GM21447 (cell line): ENCODE results near the gene CDK18.

Experiments used
- ATAC-seq: cut with Tn5 transposase; IDR thresholded peaks from one replicate; pipeline ENCODE4 v1.9.1; 2021; ENCODE audit not compliant: unreplicated experiment

CDK18 gene

GRCh38 chr1:205535866-205536758, 31.6 kb downstream of the CDK18 start:
- ATAC-seq = no peak

GRCh38 chr1:205536759-205537361, 32.4 kb downstream of the CDK18 start:
- ATAC-seq = no peak

DNA sequence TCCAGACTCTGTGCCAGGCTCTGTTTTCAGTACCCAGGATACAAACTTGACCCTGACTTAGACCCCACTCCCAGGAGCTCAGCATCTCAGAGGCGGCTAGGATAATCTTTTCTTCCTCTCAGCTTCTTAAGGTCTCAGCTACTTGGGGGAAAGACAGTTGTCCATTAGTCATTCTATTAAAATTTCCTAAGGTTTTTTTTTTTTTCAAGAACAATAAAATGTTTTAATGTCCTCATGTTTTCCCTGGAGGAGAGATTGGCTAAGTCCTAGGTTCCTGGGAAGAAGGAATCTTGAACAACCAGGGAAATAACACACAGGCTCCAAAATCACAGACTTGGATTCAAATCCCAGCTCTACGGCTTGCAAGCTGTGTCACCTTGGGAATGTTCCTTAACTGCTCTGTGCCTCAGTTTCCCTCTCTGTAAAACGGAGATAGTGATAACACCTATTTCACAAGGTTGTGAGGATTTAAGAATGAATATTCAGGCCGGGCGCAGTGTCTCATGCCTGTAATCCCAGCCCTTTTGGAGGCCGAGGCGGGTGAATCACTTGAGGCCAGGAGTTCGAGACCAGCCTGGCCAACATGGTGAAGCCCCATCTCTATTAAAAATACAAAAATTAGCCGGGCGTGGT, 33.0 kb downstream of the CDK18 start:
- no peak for ATAC-seq

DNA sequence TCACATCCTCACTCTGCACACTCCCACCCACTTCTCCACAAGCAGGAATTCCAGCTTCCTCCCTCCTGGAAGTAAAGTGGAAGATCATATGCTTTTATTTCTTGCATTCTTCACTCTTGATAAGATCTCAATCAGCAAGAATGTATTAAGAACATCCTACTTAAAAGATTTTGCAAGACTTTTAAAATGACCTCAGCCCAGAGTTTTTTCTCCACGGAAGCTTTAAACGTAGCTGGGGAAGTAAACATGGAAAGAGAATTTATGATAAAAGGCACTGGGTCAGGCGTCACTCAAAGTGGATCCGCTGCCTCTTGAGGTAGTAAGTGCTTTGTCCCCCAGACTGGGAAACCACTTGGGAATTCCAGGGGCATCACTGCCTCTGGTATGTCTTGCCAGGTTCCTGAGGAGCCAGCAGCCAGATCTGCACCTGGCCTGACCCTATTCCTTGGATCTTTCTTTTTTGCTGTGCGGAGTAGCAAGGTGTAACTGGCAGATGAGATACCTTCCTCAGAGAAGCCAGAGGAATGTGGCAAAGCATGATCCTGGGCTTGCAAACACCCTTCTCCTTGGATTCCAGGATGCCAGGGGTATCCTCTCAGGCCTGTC, 33.9 kb downstream of the CDK18 start:
- no peak for ATAC-seq

DNA sequence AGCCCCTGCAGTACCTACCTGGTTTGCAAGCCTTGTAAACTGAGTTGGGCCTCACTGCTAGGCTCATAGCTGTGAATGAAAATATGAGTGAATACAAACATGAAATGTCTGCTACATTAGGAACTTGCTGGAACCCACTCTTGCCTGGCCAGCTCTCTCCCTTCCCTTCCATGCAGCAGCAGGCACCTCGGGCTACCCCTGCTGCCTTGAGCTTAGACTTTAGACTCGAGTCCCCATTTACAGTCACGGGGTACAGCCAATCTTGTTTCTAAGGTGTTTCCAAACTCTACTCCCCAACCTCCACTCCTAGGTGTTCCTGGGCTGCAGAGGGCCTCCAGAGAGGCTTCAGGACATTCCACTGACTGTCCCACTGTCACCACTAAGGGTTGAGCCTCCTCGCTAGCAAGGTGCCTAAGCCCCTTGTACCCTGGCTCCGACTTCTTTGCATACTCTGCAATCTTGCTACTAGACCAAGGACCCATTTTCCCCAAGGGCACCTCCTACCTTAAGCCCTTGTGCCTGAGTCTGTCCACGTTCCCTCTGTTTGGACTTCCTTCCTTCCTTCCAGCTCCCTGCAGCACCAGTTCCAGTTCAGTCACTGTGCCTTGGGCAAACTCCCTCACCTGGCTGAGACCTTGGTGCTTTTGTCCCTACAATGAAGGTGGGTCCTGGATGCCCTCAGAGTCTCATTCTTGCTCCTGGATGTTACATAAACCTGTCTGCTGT, 36.9 kb downstream of the CDK18 start:
- no peak for ATAC-seq

GRCh38 chr1:205542367-205542766, 37.9 kb downstream of the CDK18 start:
- ATAC-seq = no peak

DNA sequence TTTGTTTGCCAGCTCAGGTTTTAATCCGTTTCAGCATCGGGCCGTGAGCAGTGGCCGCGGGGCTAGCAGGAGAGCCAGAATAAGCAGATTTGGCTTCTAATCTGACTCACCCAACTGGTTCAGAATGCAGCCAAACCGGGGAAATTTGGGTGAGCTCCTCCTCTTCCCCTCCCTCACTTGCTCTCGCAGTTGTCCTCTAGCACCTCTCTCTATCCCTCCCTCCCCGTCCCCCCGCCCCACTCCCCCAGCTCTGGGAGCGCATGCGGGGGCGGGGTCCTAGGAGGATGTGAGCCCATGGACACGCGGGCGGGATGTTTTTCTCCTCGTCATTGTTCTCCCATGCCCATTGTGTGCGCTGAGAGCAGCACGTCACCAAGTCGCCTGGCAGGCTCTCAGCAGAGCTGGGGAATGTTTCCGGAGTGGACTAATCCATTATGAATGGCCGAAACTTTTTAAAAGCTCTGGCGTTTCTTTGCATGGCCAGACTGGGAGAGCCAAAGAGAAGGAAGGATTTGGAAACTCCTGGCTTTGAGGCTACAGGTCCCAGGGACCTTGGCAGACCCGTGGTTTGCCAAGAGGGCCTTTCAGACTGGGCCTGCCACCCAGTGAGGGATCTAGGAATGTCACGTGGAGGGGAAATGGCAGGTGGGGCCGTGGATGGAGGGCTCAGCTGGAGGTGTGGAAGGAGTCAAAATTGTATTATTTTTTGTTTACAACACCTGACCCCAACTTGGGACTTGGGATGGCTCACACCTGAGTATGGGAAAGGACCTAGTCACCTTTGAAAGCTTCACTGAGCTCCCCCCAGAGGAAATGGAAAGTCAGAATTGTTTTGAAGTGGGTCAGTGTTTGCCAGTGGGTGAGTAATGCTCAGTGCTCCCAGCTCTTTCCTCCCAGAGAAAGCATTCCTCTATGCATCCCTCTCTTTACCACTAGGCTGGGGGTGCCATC, 39.2 kb downstream of the CDK18 start:
- no peak for ATAC-seq

DNA sequence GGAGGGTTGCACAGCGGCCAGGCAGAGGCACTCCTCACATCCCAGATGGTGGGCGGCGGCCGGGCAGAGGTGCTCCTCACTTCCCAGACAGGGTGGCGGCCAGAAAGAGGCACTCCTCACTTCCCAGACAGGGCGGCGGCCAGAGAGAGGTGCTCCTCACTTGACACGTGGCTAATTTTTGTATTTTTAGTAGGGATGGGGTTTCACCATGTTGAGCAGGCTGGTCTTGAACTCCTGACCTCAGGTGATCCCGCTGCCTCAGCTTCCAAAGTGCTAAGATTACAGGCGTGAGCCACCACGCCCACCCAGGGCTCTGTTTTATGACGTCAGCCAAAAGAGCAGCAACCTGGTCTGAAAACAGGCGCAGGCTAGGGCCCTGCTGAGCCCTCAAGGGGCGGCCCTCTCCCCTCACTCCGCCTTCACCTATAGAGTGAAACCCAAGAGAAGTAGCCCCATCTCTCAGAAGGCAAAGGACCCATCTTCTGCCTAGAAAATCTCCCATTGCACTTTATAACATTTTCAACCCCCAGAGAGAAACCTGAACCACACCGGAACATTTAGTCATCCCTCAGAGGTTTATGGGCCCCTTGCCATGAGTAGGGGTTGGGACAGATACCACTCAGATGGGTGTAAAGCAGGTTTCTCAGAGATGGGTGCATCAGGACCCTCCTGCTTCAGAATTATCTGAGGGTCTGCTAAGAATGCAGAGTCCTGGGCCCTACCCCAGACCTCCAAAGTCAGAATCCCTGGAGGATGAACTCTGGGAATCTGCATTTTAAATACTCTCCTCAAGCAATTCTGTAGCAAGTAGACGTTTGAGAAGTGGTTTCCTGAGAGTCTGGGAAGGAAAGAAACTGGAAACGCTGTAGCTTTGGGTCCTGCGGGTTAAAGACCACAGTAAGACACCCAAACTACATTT, 40.8 kb downstream of the CDK18 start:
- ATAC-seq = no peak

- ATAC-seq = no peak
Observed at GRCh38 chr1:205545991-205546390, 41.5 kb downstream of the CDK18 start.

DNA sequence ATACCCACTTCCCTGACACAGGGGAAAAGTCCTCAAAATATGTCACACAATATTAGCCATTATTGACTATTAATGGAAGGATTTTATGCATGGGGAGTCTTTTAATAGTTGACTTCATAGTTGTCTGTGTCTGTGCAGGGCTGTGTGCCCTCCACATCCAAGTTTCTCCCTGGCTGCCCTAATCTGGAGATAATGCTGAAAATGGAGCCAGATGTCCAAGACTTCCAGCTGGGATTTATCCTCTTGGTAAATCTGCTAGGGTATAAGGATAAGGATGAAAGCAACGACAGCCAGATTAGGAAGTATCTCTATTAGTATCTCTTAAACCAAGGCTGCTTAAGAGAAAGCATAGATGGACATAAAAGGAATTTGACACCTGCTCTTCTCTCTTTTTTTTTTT, 42.1 kb downstream of the CDK18 start:
- ATAC-seq = no peak

- no peak for ATAC-seq
Observed at GRCh38 chr1:205547936-205548827, 43.7 kb downstream of the CDK18 start.

DNA sequence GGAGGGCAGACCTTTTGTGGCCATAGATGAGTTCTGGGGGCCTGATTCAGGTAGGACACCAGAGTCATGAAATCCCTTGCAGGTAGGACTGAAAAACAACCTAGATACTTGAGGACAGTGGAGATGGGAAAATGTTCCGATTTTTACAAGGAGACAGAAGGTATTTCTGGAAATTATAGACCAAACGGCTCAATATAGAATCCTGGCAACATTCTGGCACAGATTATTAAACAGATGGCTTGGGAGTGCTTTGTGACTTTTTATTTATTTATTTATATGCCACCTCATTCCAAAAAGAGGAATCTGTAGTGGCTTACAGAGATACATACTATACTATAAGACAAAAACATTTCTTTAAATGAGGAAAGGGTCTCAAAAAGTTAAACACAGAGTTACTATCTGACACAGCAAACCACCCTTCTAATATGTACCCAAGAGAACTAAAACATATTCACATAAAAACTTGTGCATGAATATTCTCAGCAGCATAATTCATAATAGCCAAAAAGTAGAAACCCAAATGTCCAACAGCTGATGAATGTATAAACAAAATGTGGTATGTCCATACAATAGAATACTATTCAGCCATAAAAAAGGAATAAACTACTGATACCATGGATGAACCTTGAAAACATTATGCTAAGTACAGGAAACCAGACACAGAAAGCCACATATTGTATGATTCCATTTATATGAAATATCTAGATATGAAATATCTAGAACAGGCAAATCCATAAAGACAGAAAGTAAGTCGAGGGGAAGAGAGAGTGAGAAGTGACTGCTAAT, 49.8 kb downstream of the CDK18 start:
- no peak for ATAC-seq

- ATAC-seq = no peak
Observed at GRCh38 chr1:205561501-205562203, 57.2 kb downstream of the CDK18 start.

GRCh38 chr1:205563927-205564441, 59.5 kb downstream of the CDK18 start:
- no peak for ATAC-seq

DNA sequence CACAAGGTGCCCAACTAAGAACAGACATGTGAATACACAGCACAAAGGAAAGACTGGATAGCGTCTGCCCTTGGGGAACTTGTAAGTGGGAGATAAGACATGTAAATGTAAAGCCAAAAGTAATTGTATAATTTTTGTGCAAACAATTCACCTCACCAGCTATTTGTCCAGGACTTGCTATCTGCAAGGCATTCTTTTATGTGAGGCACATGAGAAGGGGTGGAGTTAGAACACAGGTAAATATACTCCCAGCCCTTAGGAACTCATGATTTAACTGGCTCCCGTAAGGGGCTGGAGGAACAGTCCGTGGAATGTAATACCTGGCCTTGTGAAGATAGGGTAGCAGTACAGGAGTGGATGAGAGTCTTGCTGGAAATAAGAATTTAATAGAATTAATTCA, 61.3 kb downstream of the CDK18 start:
- ATAC-seq = no peak

DNA sequence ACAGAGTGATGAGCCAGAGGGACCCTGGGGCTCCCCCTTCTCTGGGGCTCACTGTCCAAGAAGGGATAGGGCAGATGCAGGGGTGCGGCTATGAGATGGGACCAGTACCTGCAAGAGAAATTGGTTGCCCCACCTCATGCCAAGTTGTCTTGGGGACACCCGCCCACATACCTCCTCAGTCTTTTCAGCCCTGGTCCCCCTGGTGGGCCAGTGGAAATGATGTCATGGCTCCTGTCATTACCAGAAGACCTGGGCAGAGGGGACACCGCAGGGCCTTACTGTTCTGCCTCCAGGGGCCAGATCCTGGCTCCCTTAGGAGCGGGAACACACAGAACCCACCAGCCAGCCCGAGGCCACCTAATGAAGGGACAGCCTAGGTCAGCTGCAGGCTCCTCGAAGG, 63.2 kb downstream of the CDK18 start:
- no peak for ATAC-seq
